ENCODE results near the gene CAMTA1.

CAMTA1 gene

GRCh38 chr1:7218210-7218832 is 433.1 kb downstream of the CAMTA1 start:
- Histone ChIP-seq H3K9me3 (ENCODE audit: severe bottlenecking) (no peaks in the 10 kb centered on the region), H3K4me1 (ENCODE audit: insufficient read depth, poor library complexity, severe bottlenecking) (peaks cover 2% of the 10 kb centered on the region), H3K36me3 (ENCODE audit: low read depth) (no peaks in the 10 kb centered on the region), H3K27ac (ENCODE audit: poor library complexity, severe bottlenecking) (no peak overlapping the region), H3K4me3 (ENCODE audit: severe bottlenecking) (no peak overlapping the region), H3K27me3 (ENCODE audit: insufficient read depth, poor library complexity, severe bottlenecking) (no peaks in the 10 kb centered on the region)
- DNase-seq (ENCODE audit: low spot score): no peak
- no peak for ATAC-seq (ENCODE audit: low read depth)
- TF ChIP-seq CTCF (IDR thresholded peaks at IDR 0.05; ENCODE audit: poor library complexity, severe bottlenecking): peak; percentile 88

GRCh38 chr1:7219031-7219430 is 433.8 kb downstream of the CAMTA1 start:
- H3K27ac ChIP-seq (ENCODE audit: poor library complexity, severe bottlenecking): no peak overlapping the region

GRCh38 chr1:7220007-7220406 is 434.8 kb downstream of the CAMTA1 start:
- H3K4me3 ChIP-seq (ENCODE audit: severe bottlenecking): no peak overlapping the region
- H3K27me3 ChIP-seq (ENCODE audit: insufficient read depth, poor library complexity, severe bottlenecking): no peaks in the 10 kb centered on the region
- H3K4me1 ChIP-seq (ENCODE audit: insufficient read depth, poor library complexity, severe bottlenecking): peaks cover 11% of the 10 kb centered on the region
- no peak overlapping the region for H3K27ac ChIP-seq (ENCODE audit: poor library complexity, severe bottlenecking)
- DNase-seq (ENCODE audit: low spot score) (no peak), ATAC-seq (ENCODE audit: low read depth) (no peak)
- no peaks in the 10 kb centered on the region for H3K9me3 ChIP-seq (ENCODE audit: severe bottlenecking)
- no peaks in the 10 kb centered on the region for H3K36me3 ChIP-seq (ENCODE audit: low read depth)
- no peak for TF ChIP-seq CTCF (IDR thresholded peaks at IDR 0.05; ENCODE audit: poor library complexity, severe bottlenecking)

More at GRCh38 chr1:7219031-7219430, 433.8 kb downstream of the CAMTA1 start:
- DNase-seq (ENCODE audit: low spot score) (no peak), ATAC-seq (ENCODE audit: low read depth) (no peak)
- H3K27me3 ChIP-seq (ENCODE audit: insufficient read depth, poor library complexity, severe bottlenecking): no peaks in the 10 kb centered on the region
- no peaks in the 10 kb centered on the region for H3K36me3 ChIP-seq (ENCODE audit: low read depth)
- TF ChIP-seq CTCF (IDR thresholded peaks at IDR 0.05; ENCODE audit: poor library complexity, severe bottlenecking): no peak
- no peak overlapping the region for H3K4me3 ChIP-seq (ENCODE audit: severe bottlenecking)
- no peaks in the 10 kb centered on the region for H3K9me3 ChIP-seq (ENCODE audit: severe bottlenecking)
- peaks cover 8% of the 10 kb centered on the region for H3K4me1 ChIP-seq (ENCODE audit: insufficient read depth, poor library complexity, severe bottlenecking)

- H3K9me3 ChIP-seq (ENCODE audit: severe bottlenecking): no peaks in the 10 kb centered on the region
- no peaks in the 10 kb centered on the region for H3K36me3 ChIP-seq (ENCODE audit: low read depth)
- H3K4me1 ChIP-seq (ENCODE audit: insufficient read depth, poor library complexity, severe bottlenecking): peaks cover 11% of the 10 kb centered on the region
- DNase-seq (ENCODE audit: low spot score) (no peak), ATAC-seq (ENCODE audit: low read depth) (no peak)
- H3K4me3 ChIP-seq (ENCODE audit: severe bottlenecking): no peak overlapping the region
- no peak overlapping the region for H3K27ac ChIP-seq (ENCODE audit: poor library complexity, severe bottlenecking)
- H3K27me3 ChIP-seq (ENCODE audit: insufficient read depth, poor library complexity, severe bottlenecking): no peaks in the 10 kb centered on the region
- no peak for TF ChIP-seq CTCF (IDR thresholded peaks at IDR 0.05; ENCODE audit: poor library complexity, severe bottlenecking)
Measured at GRCh38 chr1:7220712-7221252, 435.5 kb downstream of the CAMTA1 start.

All from RWPE2 (cell line).